HepG2 (cell line): ENCODE data around the gene MIA3. TPM values are rescaled to one million over a fixed set of nuclear protein-coding genes. Genes with fewer than 3 reads are reported as not detected.

Source experiments
- ARID3A ChIP-seq: IDR thresholded peaks from 2 replicates; pipeline ENCODE4 v1.6.1; 2012; ENCODE audit warnings: low read depth, low read length, improper control_type of control experiment
- ATRX ChIP-seq: sonication (generic); formaldehyde crosslinking; IDR thresholded peaks from 2 replicates; pipeline ENCODE4 v1.4.0; 2020; ENCODE audit warnings: missing genetic modification reagents, borderline replicate concordance
- CREM ChIP-seq, 2 experiments: sonication (generic) in 1 of 2; formaldehyde crosslinking in 1 of 2; IDR thresholded peaks; 2 replicates each; pipeline versions ENCODE4 v1.4.0 to v1.6.1; 2016 to 2020; ENCODE audit warnings: antibody characterized with exemption in 1 of 2, mild to moderate bottlenecking in 1 of 2, missing genetic modification reagents in 1 of 2
- CTCF ChIP-seq: sonication (generic); formaldehyde crosslinking; IDR thresholded peaks from 2 replicates; pipeline ENCODE4 v1.5.0; 2020; ENCODE audit warnings: mild to moderate bottlenecking, missing genetic modification reagents, moderate library complexity
- DRAP1 ChIP-seq: IDR thresholded peaks from 2 replicates; pipeline ENCODE4 v1.6.1; 2016; ENCODE audit warnings: missing genetic modification reagents, missing compliant biosample characterization
- ERF ChIP-seq: IDR thresholded peaks from 2 replicates; pipeline ENCODE4 v1.6.1; 2018; ENCODE audit warnings: missing biosample characterization, missing genetic modification reagents
- GPBP1L1 ChIP-seq: sonication (generic); formaldehyde crosslinking; IDR thresholded peaks from 2 replicates; pipeline ENCODE4 v1.5.0; 2020; ENCODE audit warnings: mild to moderate bottlenecking, missing genetic modification reagents
- HMGXB4 ChIP-seq, 2 experiments: sonication (generic) in 1 of 2; formaldehyde crosslinking in 1 of 2; IDR thresholded peaks; 2 replicates each; pipeline versions ENCODE4 v1.4.0 to v1.6.1; 2018 to 2020; ENCODE audit warnings: missing genetic modification reagents in 2 of 2, borderline replicate concordance in 1 of 2, low read depth in 1 of 2, mild to moderate bottlenecking in 1 of 2, missing biosample characterization in 1 of 2
- IKZF1 ChIP-seq: fragments of 450-650 bp; IDR thresholded peaks from 2 replicates; pipeline ENCODE4 v1.7.1; 2016
- MAFG ChIP-seq: sonication (generic); formaldehyde crosslinking; IDR thresholded peaks from 2 replicates; pipeline ENCODE4 v1.5.1; 2020; ENCODE audit warnings: mild to moderate bottlenecking, missing genetic modification reagents
- MLX ChIP-seq: IDR thresholded peaks from 2 replicates; pipeline ENCODE4 v1.6.1; 2016
- REPIN1 ChIP-seq: sonication (generic); formaldehyde crosslinking; IDR thresholded peaks from 2 replicates; pipeline ENCODE4 v1.8.0; 2022; ENCODE audit warnings: missing genetic modification reagents, low read depth, mild to moderate bottlenecking, borderline replicate concordance
- RXRB ChIP-seq: IDR thresholded peaks from 2 replicates; pipeline ENCODE4 v1.6.1; 2016; ENCODE audit warnings: borderline replicate concordance, missing genetic modification reagents, missing compliant biosample characterization
- SMAD1 ChIP-seq: sonication (generic); formaldehyde crosslinking; IDR thresholded peaks from 2 replicates; pipeline ENCODE4 v1.4.0; 2020; ENCODE audit warnings: missing genetic modification reagents, low read depth, mild to moderate bottlenecking, borderline replicate concordance
- SMARCC2 ChIP-seq: fragments of 450-650 bp; IDR thresholded peaks from 2 replicates; pipeline ENCODE4 v1.6.1; 2017; ENCODE audit warnings: antibody characterized with exemption, mild to moderate bottlenecking
- ZFP90 ChIP-seq: sonication (generic); formaldehyde crosslinking; IDR thresholded peaks from 2 replicates; pipeline ENCODE4 v1.8.0; 2022; ENCODE audit warnings: missing genetic modification reagents, mild to moderate bottlenecking, inconsistent platforms, borderline replicate concordance
- ZNF75D ChIP-seq: sonication (generic); formaldehyde crosslinking; IDR thresholded peaks from 2 replicates; pipeline ENCODE4 v1.8.1; 2023; ENCODE audit warnings: missing genetic modification reagents, mild to moderate bottlenecking, borderline replicate concordance
- ZNF878 ChIP-seq: sonication (generic); formaldehyde crosslinking; IDR thresholded peaks from 2 replicates; pipeline ENCODE4 v1.8.1; 2023; ENCODE audit warnings: mild to moderate bottlenecking, missing genetic modification reagents, moderate library complexity
- ZSCAN21 ChIP-seq: sonication (generic); formaldehyde crosslinking; IDR thresholded peaks from 2 replicates; pipeline ENCODE4 v1.8.0; 2022; ENCODE audit warnings: mild to moderate bottlenecking, missing genetic modification reagents, moderate library complexity, borderline replicate concordance
- polyA plus RNA-seq, 8 experiments: library from polyadenylated mRNA; depleted of rRNA in 3 of 8; stranded (reverse) in 7 of 8; unstranded in 1 of 8; fragments of >200 nt; fragmentation: Illumina TruSeq in 4 of 8; extraction: Trizol in 4 of 8; gene quantifications; 2 replicates each; pipeline versions ENCODE4 v1.2.1 to v1.2.3, GENCODE V29; 2011 to 2016; ENCODE audit warnings: low read depth in 4 of 8, missing spikeins in 1 of 8, mixed read lengths in 1 of 8; ENCODE audit not compliant: insufficient read depth in 1 of 8
- total RNA-seq, 5 experiments: library from RNA; depleted of rRNA; stranded (reverse); fragments of >200 nt; fragmentation: Illumina TruSeq; extraction: Trizol; gene quantifications; 2 replicates each; pipeline ENCODE4 v1.2.3, GENCODE V29; 2016; ENCODE audit warnings: low read depth in 1 of 5

The MIA3 gene
- total and polyA plus RNA-seq, 2 of the 13 experiments (the other 11 are each of a cell fraction or from before 2014, with no cell fraction given) = 45.6 to 48.7 TPM

- TF ChIP-seq CTCF (CRISPR knock-in tag) = peak; percentile 77
- peak; percentile 18; the same call in 1 of the 2 replicates for TF ChIP-seq ARID3A
- no peak for TF ChIP-seq ZSCAN21
- TF ChIP-seq RXRB (CRISPR knock-in tag) = no peak
- no peak for TF ChIP-seq SMARCC2
- TF ChIP-seq IKZF1 = no peak
- no peak for TF ChIP-seq REPIN1 (CRISPR knock-in tag)
- 0 out of 2 replicates have a peak, but pooled peaks have one; percentile 40 for TF ChIP-seq DRAP1 (CRISPR knock-in tag)
- TF ChIP-seq MLX (CRISPR knock-in tag) = no peak
- TF ChIP-seq SMAD1 (CRISPR knock-in tag) = no peak
- no peak for TF ChIP-seq ZNF75D
- TF ChIP-seq HMGXB4 (CRISPR knock-in tag; IDR thresholded peaks at IDR 0.05; ENCODE audit: borderline replicate concordance in 1 of 2, low read depth in 1 of 2) = peak in 1 of 2 experiments; percentile 33; a peak in 1 of 4 replicates
- no peak for TF ChIP-seq ZNF878
- 0 out of 2 replicates have a peak, but pooled peaks have one; percentile 39 for TF ChIP-seq ERF (CRISPR knock-in tag)
- no peak for TF ChIP-seq GPBP1L1 (CRISPR knock-in tag)
- TF ChIP-seq ZFP90 = no peak
- TF ChIP-seq ATRX (CRISPR knock-in tag) = no peak
- TF ChIP-seq CREM (IDR thresholded peaks at IDR 0.05) = no peak
- TF ChIP-seq CREM (CRISPR knock-in tag; IDR thresholded peaks at IDR 0.05) = no peak
- TF ChIP-seq MAFG = no peak
Observed at GRCh38 chr1:222634180-222635013, 16.5 kb downstream of the MIA3 start (continued).
